NT2/D1 (cell line): Measurements from ENCODE around the gene CNDP1.

ENCODE experiments used
- SUZ12 ChIP-seq: IDR thresholded peaks from 2 replicates; pipeline ENCODE4 v1.6.1; 2011; ENCODE audit not compliant: insufficient read length, insufficient read depth; ENCODE audit errors: extremely low read depth
- YY1 ChIP-seq: IDR thresholded peaks from 2 replicates; pipeline ENCODE4 v1.6.1; 2011; ENCODE audit not compliant: insufficient read length, insufficient read depth
- ZNF274 ChIP-seq: IDR thresholded peaks from 2 replicates; pipeline ENCODE4 v1.6.1; 2011; ENCODE audit warnings: mild to moderate bottlenecking, low read depth, low read length

GRCh38 chr18:74488354-74488753 lies 45.9 kb upstream of the CNDP1 start:
- TF ChIP-seq ZNF274 (no peak), YY1 (no peak), SUZ12 (no peak)
